Upper lobe of right lung (tissue), 1 donor: ENCODE measurements around the gene SLC34A1. TPM values are rescaled to one million over a fixed set of nuclear protein-coding genes. Genes with fewer than 3 reads are reported as not detected.

Experiments
- ATAC-seq: fragments of 200-7000 bp; cut with Tn5 transposase; one replicate; pipeline ENCODE4 v1.9.1; 2020; ENCODE audit warnings: mild to moderate bottlenecking, moderate library complexity
- DNase-seq: peaks from one replicate; pipeline ENCODE4 v3.0.0-alpha.2; 2020
- H3K27ac ChIP-seq: fragments of 200-600 bp; one replicate; pipeline ENCODE4 v1.8.0; 2022
- H3K27me3 ChIP-seq: fragments of 200-600 bp; one replicate; pipeline ENCODE4 v1.8.0; 2022; ENCODE audit warnings: mild to moderate bottlenecking
- H3K36me3 ChIP-seq: fragments of 200-600 bp; one replicate; pipeline ENCODE4 v1.8.0; 2022
- H3K4me1 ChIP-seq: fragments of 200-600 bp; one replicate; pipeline ENCODE4 v1.8.0; 2022
- H3K4me3 ChIP-seq: fragments of 200-600 bp; one replicate; pipeline ENCODE4 v1.8.0; 2022; ENCODE audit warnings: mild to moderate bottlenecking
- H3K9me3 ChIP-seq: fragments of 200-600 bp; one replicate; pipeline ENCODE4 v1.8.0; 2022
- CTCF ChIP-seq: fragments of 200-600 bp; IDR thresholded peaks from one replicate; pipeline ENCODE4 v1.8.0; 2022; ENCODE audit warnings: antibody characterized with exemption
- intact Hi-C: fragments of 100-400 bp; cut with DNase I; formaldehyde crosslinking; loops from one replicate; pipeline ENCODE4 v1.11.0; 2022
- total RNA-seq: library from RNA; stranded (reverse); fragmentation: NEBNext Ultra II Directional; extraction: Animal tissue kit (Norgen Biotek cat#: 25700); gene quantifications from one replicate; pipeline ENCODE4 v1.2.1, GENCODE V29; 2021
- donor health status: DM: no; HTN: yes; CAD: no; lungs with severe emphysema.

The SLC34A1 gene
- total RNA-seq, 1 donor from 2014 or later, result not detected

GRCh38 chr5:177421062-177421798, 37.0 kb downstream of the SLC34A1 start:
- H3K4me3 ChIP-seq, result no peak overlapping the region

GRCh38 chr5:177423671-177424070, 39.4 kb downstream of the SLC34A1 start:
- intact Hi-C loops, result no loop called here
- DNase-seq, result no peak
- no peak overlapping the region for H3K27ac ChIP-seq
- no peaks in the 10 kb centered on the region for H3K27me3 ChIP-seq
- no peak for ATAC-seq
- no peaks in the 10 kb centered on the region for H3K36me3 ChIP-seq
- TF ChIP-seq CTCF, result no peak
- peaks cover 20% of the 10 kb centered on the region for H3K4me1 ChIP-seq
- H3K9me3 ChIP-seq, result no peaks in the 10 kb centered on the region
- no peak overlapping the region for H3K4me3 ChIP-seq

More at GRCh38 chr5:177421062-177421798, 37.0 kb downstream of the SLC34A1 start:
- H3K27me3 ChIP-seq, result no peaks in the 10 kb centered on the region
- H3K36me3 ChIP-seq, result no peaks in the 10 kb centered on the region
- ATAC-seq, result no peak
- DNase-seq, result no peak
- H3K4me1 ChIP-seq, result peaks cover 16% of the 10 kb centered on the region
- TF ChIP-seq CTCF, result no peak
- no peak overlapping the region for H3K27ac ChIP-seq
- intact Hi-C loops, result no loop called here
- no peaks in the 10 kb centered on the region for H3K9me3 ChIP-seq

- DNase-seq (no peak), ATAC-seq (no peak)
- H3K27ac ChIP-seq, result peak overlapping the region; percentile 95
- H3K36me3 ChIP-seq, result no peaks in the 10 kb centered on the region
- intact Hi-C loops, result no loop called here
- peaks cover 32% of the 10 kb centered on the region for H3K4me1 ChIP-seq
- peak overlapping the region; percentile 62 for H3K4me3 ChIP-seq
- no peak for TF ChIP-seq CTCF
- H3K27me3 ChIP-seq, result no peaks in the 10 kb centered on the region
- H3K9me3 ChIP-seq, result no peaks in the 10 kb centered on the region
These were observed 41.1 kb downstream of the SLC34A1 start for GRCh38 chr5:177425196-177425800.

GRCh38 chr5:177425801-177426565, 41.7 kb downstream of the SLC34A1 start:
- DNase-seq, result peak; percentile 99
- H3K36me3 ChIP-seq, result peaks cover 2% of the 10 kb centered on the region
- intact Hi-C loops, result no loop called here
- peak overlapping the region; percentile 62 for H3K4me3 ChIP-seq
- H3K9me3 ChIP-seq, result no peaks in the 10 kb centered on the region
- no peak for TF ChIP-seq CTCF
- peak overlapping the region; percentile 95 for H3K27ac ChIP-seq
- H3K27me3 ChIP-seq, result no peaks in the 10 kb centered on the region
- ATAC-seq, result peak; percentile 94
- H3K4me1 ChIP-seq, result peaks cover 39% of the 10 kb centered on the region

GRCh38 chr5:177426566-177427210, 42.5 kb downstream of the SLC34A1 start, which contains the start of gene GRK6:
Gene GRK6, plus strand, starts transcription at chr5:177426676. Its CDS starts 170 bp downstream, at chr5:177426846.
- peak; percentile 86 for DNase-seq
- H3K9me3 ChIP-seq, result no peaks in the 10 kb centered on the region
- peaks cover 46% of the 10 kb centered on the region for H3K4me1 ChIP-seq
- H3K36me3 ChIP-seq, result peaks cover 3% of the 10 kb centered on the region
- H3K4me3 ChIP-seq, result peak within 1 kb of the TSS; percentile 77
- intact Hi-C loops, result no loop called here
- no peaks in the 10 kb centered on the region for H3K27me3 ChIP-seq
- peak within 1 kb of the TSS; percentile 95 for H3K27ac ChIP-seq
- peak; percentile 2 for ATAC-seq
- no peak for TF ChIP-seq CTCF
